ENCODE results near the gene PAGE1.
"Not testable (repeated sequence)": the region's sequence is repeated elsewhere in the genome, so short reads cannot be mapped to it uniquely, and the experiment has no call there.

PAGE1 gene

DNA sequence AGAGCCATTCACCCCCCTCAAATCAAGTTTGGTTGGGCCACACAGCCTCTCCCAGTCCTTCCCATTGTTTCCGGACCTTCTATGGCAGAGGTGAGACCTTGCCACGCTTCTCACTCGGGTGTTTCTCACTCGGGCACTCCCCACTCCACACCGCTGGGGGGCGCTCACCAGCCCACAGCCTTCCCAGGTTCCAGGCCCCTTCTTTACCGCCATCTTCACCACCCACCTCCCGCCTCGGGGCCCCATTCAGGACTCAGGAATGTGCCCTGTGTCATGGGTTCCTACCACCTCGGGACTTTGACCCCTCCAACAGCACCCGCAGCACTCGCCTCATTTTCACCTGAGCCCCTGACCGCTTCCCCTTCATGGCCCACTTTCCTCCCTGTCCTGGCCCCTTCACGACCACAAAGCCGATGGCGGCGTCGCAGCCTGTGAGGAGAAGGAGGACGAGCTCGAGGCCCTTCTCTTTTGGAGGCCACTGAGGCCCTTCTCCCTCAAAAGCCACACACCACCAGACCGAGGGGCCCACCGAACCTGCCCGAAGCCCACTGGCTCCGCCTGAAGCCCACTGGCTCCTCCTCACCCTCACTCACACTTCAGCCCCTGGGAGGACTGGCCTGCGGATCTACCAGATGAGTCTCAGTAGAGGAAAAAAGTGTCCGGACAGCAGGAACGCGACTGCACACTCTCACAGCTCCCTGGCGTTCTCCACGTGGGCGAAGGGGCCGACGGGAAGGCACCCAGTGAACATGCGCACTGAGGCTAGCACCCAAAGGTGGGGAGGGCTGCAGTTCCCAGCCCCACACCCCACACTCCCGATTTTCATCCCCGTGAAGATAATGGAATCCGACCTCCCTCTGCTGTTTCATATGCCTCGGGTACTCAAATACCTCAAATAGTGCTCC lies at the start of gene PAGE1:
PAGE1 (minus strand) TSS at position 709 of the 905 bp plus-strand sequence. CDS start 1,214 bp downstream, outside the sequence.
- FAIRE-seq (no peak), DNase-seq (ENCODE audit: insufficient read length, low spot score) (no peak)
- TF ChIP-seq POLR2A (IDR thresholded peaks at IDR 0.05; ENCODE audit: low read depth, low read length) = no peak

DNA sequence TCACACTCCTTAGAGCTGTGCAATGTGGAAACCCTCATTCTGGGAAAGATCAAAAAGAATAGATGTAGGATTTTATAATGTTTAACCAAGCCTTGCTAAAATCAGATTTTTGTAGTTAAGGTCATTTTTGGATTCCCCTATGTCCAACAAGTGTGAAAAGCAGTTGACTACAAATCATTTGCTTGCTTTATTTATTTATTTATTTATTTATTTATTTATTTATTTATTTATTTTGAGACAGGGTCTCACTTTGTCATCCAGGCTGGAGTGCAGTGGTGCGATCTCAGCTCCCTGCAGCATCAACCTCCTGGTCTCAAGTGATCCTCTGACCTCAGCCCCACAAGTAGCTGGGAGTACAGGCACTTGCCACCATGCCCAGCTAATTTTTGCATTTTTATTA lies 45.7 kb upstream of the PAGE1 start:
- not testable (repeated sequence) for FAIRE-seq

GRCh38 chrX:49727847-49728246 lies 32.1 kb upstream of the PAGE1 start:
- no peak for TF ChIP-seq POLR2A (IDR thresholded peaks at IDR 0.05; ENCODE audit: low read depth, low read length)
- no peak for FAIRE-seq
- DNase-seq (ENCODE audit: insufficient read length, low spot score) = no peak

More for the DNA sequence above, 45.7 kb upstream of the PAGE1 start:
- not testable (repeated sequence) for DNase-seq (ENCODE audit: insufficient read length, low spot score)

DNA sequence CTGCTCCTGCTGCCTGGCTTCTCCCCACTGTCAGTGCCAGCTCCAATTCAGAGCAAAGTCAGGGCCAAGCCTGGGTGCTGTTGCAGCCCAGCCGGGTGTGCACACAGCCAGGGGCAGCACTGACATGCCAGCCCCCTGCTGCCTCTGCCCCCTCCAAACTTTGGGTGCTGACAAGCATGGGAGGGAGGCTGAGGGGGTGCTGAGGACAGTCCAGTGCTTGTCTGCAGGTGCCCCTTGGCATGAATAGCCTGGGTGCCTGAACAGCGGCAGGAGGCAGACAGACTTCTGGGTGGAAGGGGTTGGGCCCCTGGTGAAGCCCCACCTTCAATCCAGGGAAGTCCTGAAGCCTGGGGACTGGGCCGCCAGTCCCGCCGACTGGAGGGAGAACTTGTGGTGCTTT lies 31.2 kb upstream of the PAGE1 start:
- no peak for TF ChIP-seq POLR2A (IDR thresholded peaks at IDR 0.05; ENCODE audit: low read depth, low read length)
- DNase-seq (ENCODE audit: insufficient read length, low spot score) (no peak), FAIRE-seq (no peak)

DNA sequence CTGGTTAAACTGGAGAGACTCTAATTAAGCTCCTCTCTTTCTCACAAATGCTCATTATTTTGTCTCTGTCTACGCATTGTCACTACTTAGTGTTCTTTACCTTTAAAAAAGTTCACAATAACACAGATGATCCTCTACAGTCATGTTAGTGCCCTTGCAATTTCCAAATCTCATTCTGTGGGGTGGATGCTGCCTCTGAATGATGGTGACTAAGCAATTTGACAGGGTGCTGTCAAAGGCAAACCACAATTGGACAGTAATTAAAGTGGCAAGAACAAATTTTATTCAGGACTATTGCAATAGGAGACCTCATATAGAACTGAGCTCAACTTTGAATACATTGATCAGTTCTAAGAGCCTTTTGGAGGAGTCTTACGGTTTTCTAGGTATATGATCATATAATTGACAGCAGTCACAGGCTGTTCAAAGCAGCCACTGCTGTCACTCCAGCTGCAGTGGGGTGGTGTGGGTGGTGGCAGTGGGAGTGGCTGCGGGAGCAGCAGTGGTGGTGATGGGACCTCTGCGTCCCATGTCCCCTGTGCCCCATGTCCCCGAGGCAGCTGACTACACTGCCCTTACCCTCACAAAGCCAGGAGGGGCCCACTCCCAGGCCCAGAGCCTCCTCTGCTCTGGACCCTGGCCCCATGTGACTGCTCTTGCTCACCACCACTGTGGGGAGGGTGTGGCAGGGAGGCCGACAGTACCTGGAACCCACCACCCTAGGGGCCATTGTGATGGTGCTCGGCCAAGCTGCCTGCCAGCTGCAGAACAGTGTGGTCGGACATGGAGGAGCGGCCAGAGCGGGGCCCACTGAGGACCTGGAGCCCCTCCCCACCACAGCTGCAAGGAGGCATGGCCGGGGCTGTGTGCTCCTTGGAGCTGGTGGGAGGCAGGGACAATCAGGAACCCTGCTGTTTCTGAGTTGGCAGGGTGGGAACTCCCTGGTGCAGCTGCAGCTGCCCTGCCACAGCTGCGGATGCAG lies 30.4 kb upstream of the PAGE1 start:
- FAIRE-seq (no peak), DNase-seq (ENCODE audit: insufficient read length, low spot score) (no peak)
- TF ChIP-seq POLR2A (IDR thresholded peaks at IDR 0.05; ENCODE audit: low read depth, low read length) = no peak

DNA sequence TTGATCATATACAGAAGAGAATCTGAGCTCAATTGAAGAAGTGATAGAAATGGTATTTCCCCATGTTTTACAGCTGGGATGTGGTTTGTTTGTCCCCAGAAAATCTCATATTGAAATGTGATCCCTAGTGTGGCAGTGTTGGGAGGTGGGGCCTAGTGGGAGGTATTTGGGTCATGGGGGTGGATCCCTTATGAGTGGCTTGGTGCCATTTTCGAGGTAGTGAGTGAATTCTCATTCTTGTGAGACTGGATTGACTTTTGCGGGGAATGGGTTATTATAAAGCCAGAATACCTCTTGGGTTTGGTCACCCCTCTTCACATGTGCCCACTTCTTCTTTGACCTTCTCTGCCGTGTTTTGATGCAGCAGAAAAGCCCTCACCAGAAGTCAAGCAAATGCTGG lies 29.6 kb upstream of the PAGE1 start:
- FAIRE-seq = no peak
- DNase-seq (ENCODE audit: insufficient read length, low spot score) = no peak
- no peak for TF ChIP-seq POLR2A (IDR thresholded peaks at IDR 0.05; ENCODE audit: low read depth, low read length)

GRCh38 chrX:49720106-49720505 lies 24.3 kb upstream of the PAGE1 start:
- not testable (repeated sequence) for DNase-seq (ENCODE audit: insufficient read length, low spot score); FAIRE-seq

DNA sequence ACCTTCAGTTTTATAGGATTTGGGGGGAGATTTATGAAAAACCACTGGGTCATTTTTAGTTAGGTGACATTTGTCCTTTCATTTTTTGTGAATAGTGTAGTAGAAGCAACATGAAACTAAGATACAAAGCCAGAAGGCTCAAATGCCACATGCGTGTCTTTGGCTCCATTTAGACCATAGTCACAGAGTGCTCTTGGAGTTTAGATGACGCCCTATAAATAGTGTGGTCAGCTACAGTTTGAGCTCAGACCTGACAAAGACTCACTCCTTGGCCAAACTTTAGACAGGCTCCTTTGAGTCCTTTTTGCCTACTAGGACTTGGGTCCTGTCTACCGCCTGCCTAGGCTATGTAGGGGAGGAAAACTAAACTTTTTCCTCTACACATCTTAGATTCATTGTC lies 16.8 kb upstream of the PAGE1 start:
- TF ChIP-seq POLR2A (IDR thresholded peaks at IDR 0.05; ENCODE audit: low read depth, low read length) = no peak
- no peak for DNase-seq (ENCODE audit: insufficient read length, low spot score)
- FAIRE-seq = no peak

- DNase-seq (ENCODE audit: insufficient read length, low spot score) = no peak
- no peak for TF ChIP-seq POLR2A (IDR thresholded peaks at IDR 0.05; ENCODE audit: low read depth, low read length)
- FAIRE-seq = no peak
These were observed 15.0 kb upstream of the PAGE1 start for GRCh38 chrX:49710744-49711319.

GRCh38 chrX:49704691-49705404 lies 9.1 kb upstream of the PAGE1 start:
- TF ChIP-seq POLR2A (IDR thresholded peaks at IDR 0.05; ENCODE audit: low read depth, low read length) = no peak
- FAIRE-seq (no peak), DNase-seq (ENCODE audit: insufficient read length, low spot score) (no peak)

DNA sequence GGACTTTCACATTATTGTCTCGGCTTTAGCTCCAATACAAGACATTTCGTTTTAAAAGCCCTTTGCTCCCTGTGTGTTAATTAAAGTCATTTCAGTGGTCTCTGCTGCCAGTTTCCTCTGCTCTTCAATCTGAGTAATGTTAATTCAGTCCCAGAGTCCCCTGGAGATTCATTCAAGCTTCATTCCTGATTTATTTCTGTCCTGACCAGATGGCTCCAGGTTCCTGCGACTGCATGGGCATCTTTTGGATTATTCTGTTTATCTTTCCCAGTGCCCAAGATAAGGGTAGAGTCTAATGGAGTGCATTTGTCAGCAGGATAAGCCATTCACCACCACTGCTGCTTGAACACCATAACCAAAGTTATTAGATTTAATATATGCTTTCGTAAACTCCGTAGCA lies 6.1 kb upstream of the PAGE1 start:
- no peak for TF ChIP-seq POLR2A (IDR thresholded peaks at IDR 0.05; ENCODE audit: low read depth, low read length)
- FAIRE-seq = no peak
- no peak for DNase-seq (ENCODE audit: insufficient read length, low spot score)

DNA sequence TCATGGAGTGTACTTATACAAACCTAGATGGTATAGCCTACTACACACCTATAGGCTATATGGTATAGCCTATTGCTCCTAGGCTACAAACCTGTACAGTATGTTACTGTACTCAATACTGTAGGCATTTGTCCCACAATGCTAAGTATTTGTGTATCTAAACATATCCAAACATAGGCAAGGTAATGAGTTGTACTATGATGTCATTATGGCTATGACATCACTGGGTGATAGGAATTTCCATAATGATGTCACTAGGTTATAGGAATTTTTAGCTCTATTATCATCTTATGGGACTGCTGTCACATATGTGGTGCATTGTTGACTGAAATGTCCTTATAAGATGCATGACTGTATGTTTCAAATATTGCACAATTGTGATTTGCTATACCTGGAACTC lies 5.5 kb upstream of the PAGE1 start:
- no peak for DNase-seq (ENCODE audit: insufficient read length, low spot score)
- no peak for TF ChIP-seq POLR2A (IDR thresholded peaks at IDR 0.05; ENCODE audit: low read depth, low read length)
- no peak for FAIRE-seq

- no peak for DNase-seq (ENCODE audit: insufficient read length, low spot score)
- TF ChIP-seq POLR2A (IDR thresholded peaks at IDR 0.05; ENCODE audit: low read depth, low read length) = no peak
- FAIRE-seq = no peak
These were observed 20.6 kb downstream of the PAGE1 start for GRCh38 chrX:49675075-49675719.
